ENCODE measurements around the gene HSD17B8.

DNA sequence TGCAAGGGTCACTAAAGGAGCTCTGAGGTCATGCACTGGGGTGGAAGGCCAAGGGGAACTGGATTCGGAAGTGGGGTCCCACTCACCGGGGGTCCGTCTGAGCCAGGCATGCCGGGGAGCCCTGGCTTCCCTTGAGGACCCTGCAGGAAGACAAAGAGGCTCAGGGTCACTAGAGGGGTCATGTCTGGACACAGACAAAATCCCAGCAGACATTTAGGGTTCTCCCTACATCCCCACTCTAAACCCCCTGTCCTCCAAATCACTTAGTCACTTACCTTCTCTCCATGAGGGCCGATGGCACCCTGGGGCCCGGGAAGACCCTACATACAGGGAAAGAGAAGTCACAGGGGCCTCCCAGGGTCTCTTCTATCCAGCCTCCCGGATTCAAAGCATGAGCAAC, 27.5 kb upstream of the HSD17B8 start:
- TF ChIP-seq CTCF (IDR thresholded peaks at IDR 0.05; ENCODE audit: low read depth, low read length, poor library complexity, severe bottlenecking) (no peak), EZH2phosphoT487 (IDR thresholded peaks at IDR 0.05; ENCODE audit: borderline replicate concordance, low read length) (no peak)

All from DOHH2 (cell line).